ENCODE data around the gene UBE2K. TPM values are rescaled to one million over a fixed set of nuclear protein-coding genes. Genes with fewer than 3 reads are reported as not detected.

Gene UBE2K
- total RNA-seq, 1 donor from 2014 or later = 19.0 TPM

- Histone ChIP-seq H3K4me3 (ENCODE audit: low read depth, low read length) (no peak overlapping the region), H3K36me3 (ENCODE audit: control insufficient read depth, insufficient read depth, low read length) (peaks cover 5% of the 10 kb centered on the region), H3K27me3 (ENCODE audit: control insufficient read depth, insufficient read depth, low read length) (no peaks in the 10 kb centered on the region)
- TF ChIP-seq, protein P1, sequence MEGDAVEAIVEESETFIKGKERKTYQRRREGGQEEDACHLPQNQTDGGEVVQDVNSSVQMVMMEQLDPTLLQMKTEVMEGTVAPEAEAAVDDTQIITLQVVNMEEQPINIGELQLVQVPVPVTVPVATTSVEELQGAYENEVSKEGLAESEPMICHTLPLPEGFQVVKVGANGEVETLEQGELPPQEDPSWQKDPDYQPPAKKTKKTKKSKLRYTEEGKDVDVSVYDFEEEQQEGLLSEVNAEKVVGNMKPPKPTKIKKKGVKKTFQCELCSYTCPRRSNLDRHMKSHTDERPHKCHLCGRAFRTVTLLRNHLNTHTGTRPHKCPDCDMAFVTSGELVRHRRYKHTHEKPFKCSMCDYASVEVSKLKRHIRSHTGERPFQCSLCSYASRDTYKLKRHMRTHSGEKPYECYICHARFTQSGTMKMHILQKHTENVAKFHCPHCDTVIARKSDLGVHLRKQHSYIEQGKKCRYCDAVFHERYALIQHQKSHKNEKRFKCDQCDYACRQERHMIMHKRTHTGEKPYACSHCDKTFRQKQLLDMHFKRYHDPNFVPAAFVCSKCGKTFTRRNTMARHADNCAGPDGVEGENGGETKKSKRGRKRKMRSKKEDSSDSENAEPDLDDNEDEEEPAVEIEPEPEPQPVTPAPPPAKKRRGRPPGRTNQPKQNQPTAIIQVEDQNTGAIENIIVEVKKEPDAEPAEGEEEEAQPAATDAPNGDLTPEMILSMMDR (IDR thresholded peaks at IDR 0.05; ENCODE audit: insufficient read depth, low read length, severe bottlenecking) = no peak
- DNase-seq (ENCODE audit: low read depth) (no peak), FAIRE-seq (no peak)
Measured at GRCh38 chr4:39745920-39746319, 48.0 kb downstream of the UBE2K start.

GRCh38 chr4:39750216-39750615 lies 52.3 kb downstream of the UBE2K start:
- TF ChIP-seq, protein P1 (IDR thresholded peaks at IDR 0.05; ENCODE audit: insufficient read depth, low read length, severe bottlenecking) = no peak
- no peak for DNase-seq (ENCODE audit: low read depth)
- H3K36me3 ChIP-seq (ENCODE audit: control insufficient read depth, insufficient read depth, low read length) = peaks cover 8% of the 10 kb centered on the region
- H3K4me3 ChIP-seq (ENCODE audit: low read depth, low read length) = no peak overlapping the region
- FAIRE-seq = no peak
- H3K27me3 ChIP-seq (ENCODE audit: control insufficient read depth, insufficient read depth, low read length) = no peaks in the 10 kb centered on the region

GRCh38 chr4:39754309-39754708 lies 56.4 kb downstream of the UBE2K start:
- TF ChIP-seq, protein P1 (IDR thresholded peaks at IDR 0.05; ENCODE audit: insufficient read depth, low read length, severe bottlenecking) = no peak
- peaks cover 8% of the 10 kb centered on the region for H3K36me3 ChIP-seq (ENCODE audit: control insufficient read depth, insufficient read depth, low read length)
- no peak for FAIRE-seq

DNA sequence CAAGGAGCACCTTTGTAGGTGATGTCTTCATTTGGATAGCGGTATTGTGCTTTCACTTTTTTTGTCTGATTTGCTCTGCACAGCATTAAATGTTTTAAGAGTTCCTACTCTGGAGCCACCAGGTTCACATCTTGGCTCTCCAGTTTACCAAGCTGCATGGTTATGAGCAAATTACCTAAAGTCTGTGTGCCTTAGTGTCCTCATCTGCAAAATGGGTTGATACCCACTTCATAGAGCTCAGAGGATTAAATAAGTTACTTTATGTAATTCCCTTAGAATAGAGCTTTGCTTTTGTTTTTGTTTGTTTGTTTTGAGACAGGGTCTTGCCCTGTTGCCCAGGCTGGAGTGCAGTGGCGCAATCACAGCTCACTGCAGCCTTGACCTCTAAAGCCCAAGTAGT lies 58.2 kb downstream of the UBE2K start:
- DNase-seq (ENCODE audit: low read depth) (no peak), FAIRE-seq (no peak)
- Histone ChIP-seq H3K36me3 (ENCODE audit: control insufficient read depth, insufficient read depth, low read length) (peaks cover 12% of the 10 kb centered on the region), H3K27me3 (ENCODE audit: control insufficient read depth, insufficient read depth, low read length) (no peaks in the 10 kb centered on the region), H3K4me3 (ENCODE audit: low read depth, low read length) (no peak overlapping the region)
- TF ChIP-seq, protein P1 (IDR thresholded peaks at IDR 0.05; ENCODE audit: insufficient read depth, low read length, severe bottlenecking) = no peak

More at GRCh38 chr4:39754309-39754708, 56.4 kb downstream of the UBE2K start:
- no peak for DNase-seq (ENCODE audit: low read depth)
- H3K4me3 ChIP-seq (ENCODE audit: low read depth, low read length) = no peak overlapping the region
- no peaks in the 10 kb centered on the region for H3K27me3 ChIP-seq (ENCODE audit: control insufficient read depth, insufficient read depth, low read length)

DNA sequence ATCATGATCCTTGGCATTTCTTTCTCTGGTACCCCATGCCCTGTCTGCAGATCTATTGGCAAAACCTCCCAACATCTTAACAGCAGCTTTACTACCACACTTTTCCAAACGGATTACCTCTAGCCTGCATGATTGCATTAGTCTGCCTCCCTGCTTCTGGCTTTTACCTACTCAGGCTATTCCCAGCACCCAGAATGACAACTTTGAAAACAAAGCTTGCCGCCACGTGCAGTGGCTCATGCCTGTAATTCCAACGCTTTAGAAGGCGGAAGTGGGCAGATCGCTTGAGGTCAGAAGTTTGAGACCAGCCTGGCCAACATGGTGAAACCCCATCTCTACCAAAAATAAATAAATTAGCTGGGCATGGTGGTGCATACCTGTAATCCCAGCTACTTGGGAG lies 60.2 kb downstream of the UBE2K start:
- no peaks in the 10 kb centered on the region for H3K27me3 ChIP-seq (ENCODE audit: control insufficient read depth, insufficient read depth, low read length)
- DNase-seq (ENCODE audit: low read depth) (no peak), FAIRE-seq (no peak)
- no peak overlapping the region for H3K4me3 ChIP-seq (ENCODE audit: low read depth, low read length)
- TF ChIP-seq, protein P1 (IDR thresholded peaks at IDR 0.05; ENCODE audit: insufficient read depth, low read length, severe bottlenecking) = no peak
- peaks cover 10% of the 10 kb centered on the region for H3K36me3 ChIP-seq (ENCODE audit: control insufficient read depth, insufficient read depth, low read length)

DNA sequence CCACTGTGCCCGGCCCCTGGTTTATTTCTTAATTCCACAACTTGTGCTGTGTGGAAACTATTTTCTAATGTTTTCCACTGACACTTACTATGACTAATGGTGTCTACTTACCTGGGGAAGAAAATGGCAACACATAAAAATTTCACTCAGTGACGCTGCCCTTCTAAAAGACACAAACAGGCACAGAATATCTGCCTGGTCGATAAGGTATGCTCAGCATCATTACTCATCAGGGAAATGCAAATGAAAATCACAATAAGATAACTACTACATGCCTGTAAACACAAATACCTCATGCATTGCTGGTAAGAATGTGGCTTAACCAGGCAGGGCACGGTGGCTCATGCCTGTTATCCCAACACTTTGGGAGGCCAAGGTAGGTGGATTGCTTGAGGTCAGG lies 61.6 kb downstream of the UBE2K start:
- H3K4me3 ChIP-seq (ENCODE audit: low read depth, low read length) = no peak overlapping the region
- TF ChIP-seq, protein P1 (IDR thresholded peaks at IDR 0.05; ENCODE audit: insufficient read depth, low read length, severe bottlenecking) = no peak
- DNase-seq (ENCODE audit: low read depth) (peak; percentile 11), FAIRE-seq (no peak)
- H3K27me3 ChIP-seq (ENCODE audit: control insufficient read depth, insufficient read depth, low read length) = no peaks in the 10 kb centered on the region
- peaks cover 10% of the 10 kb centered on the region for H3K36me3 ChIP-seq (ENCODE audit: control insufficient read depth, insufficient read depth, low read length)
